D721Med (cell line): ENCODE measurements around the gene MCTP1.
"Not testable (repeated sequence)": the region's sequence is repeated elsewhere in the genome, so short reads cannot be mapped to it uniquely, and the experiment has no call there.

Experiments used
- DNase-seq: peaks from one replicate; pipeline ENCODE4 v3.0.0; 2011; ENCODE audit warnings: low spot score; ENCODE audit not compliant: insufficient read length
- FAIRE-seq: peaks from 2 replicates; lab custom pipeline; 2011; peaks lifted over from hg19 to GRCh38; lab: Jason Lieb, UNC
- CTCF ChIP-seq: IDR thresholded peaks from 2 replicates; pipeline ENCODE4 v1.5.1; 2012; ENCODE audit warnings: mild to moderate bottlenecking, control low read depth; ENCODE audit not compliant: insufficient read depth; ENCODE audit errors: missing control alignments

MCTP1 gene

DNA sequence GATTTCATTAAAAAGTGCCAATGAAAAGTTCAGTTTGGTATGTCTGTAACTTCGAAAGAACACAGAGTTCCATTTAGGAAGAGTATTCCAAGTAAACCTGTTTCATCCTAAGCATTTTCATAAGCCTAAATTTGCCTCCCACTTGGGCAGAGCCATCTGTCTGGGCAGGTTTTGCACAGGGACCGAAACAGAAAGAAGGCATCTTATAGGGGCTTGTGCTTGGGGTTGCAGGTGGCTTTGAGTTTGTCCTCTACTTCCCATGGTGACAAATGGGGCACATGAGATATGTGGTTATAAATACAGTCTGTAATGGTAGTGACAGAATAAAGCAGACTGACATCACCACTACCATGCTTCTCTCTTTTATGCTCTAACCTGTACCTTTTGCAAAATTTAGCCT is 63.7 kb downstream of the MCTP1 start:
- TF ChIP-seq CTCF = no peak
- no peak for FAIRE-seq

GRCh38 chr5:95220381-95220780 is 64.5 kb downstream of the MCTP1 start:
- DNase-seq = no peak
- TF ChIP-seq CTCF = no peak
- FAIRE-seq = no peak

More for the DNA sequence above, 63.7 kb downstream of the MCTP1 start:
- no peak for DNase-seq

- DNase-seq (no peak), FAIRE-seq (no peak)
- TF ChIP-seq CTCF = no peak
These were observed 65.5 kb downstream of the MCTP1 start for GRCh38 chr5:95219411-95219810.

DNA sequence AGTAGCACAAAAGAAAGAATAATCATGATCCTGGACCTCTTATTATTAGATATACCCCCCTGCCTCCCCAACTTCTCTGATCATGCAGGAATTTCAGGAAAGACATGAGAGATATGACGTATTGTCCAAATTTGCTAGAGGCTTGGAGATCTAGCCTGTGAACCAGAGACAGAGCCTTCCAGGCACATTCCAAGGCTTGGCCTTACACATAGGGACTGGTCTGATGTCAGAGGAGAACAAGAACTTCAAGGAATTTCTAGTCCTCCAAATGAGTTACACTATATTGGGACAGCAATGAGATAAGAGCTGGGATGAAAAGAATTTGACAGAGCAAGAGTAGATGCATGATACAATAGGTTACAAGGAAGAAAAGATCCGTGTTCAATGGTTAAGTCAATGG is 67.0 kb downstream of the MCTP1 start:
- TF ChIP-seq CTCF = no peak
- DNase-seq (no peak), FAIRE-seq (no peak)

- FAIRE-seq (no peak), DNase-seq (no peak)
- TF ChIP-seq CTCF = no peak
These were observed 67.5 kb downstream of the MCTP1 start for GRCh38 chr5:95217351-95217750.

- DNase-seq (no peak), FAIRE-seq (no peak)
- TF ChIP-seq CTCF = no peak
These were observed 68.5 kb downstream of the MCTP1 start for GRCh38 chr5:95216136-95216955.

GRCh38 chr5:95207811-95208210 is 77.1 kb downstream of the MCTP1 start:
- FAIRE-seq = not testable (repeated sequence)

More at GRCh38 chr5:95207811-95208210, 77.1 kb downstream of the MCTP1 start:
- DNase-seq = not testable (repeated sequence)
